ENCODE results near the gene APBB2.

Gene APBB2

GRCh38 chr4:41215969-41216293, 1.6 kb upstream of the APBB2 start:
- no peak for DNase-seq (ENCODE audit: low read depth, low spot score)

GRCh38 chr4:41215155-41215554, 813 bp upstream of the APBB2 start:
- no peak for DNase-seq (ENCODE audit: low read depth, low spot score)

- no peak for DNase-seq (ENCODE audit: low read depth, low spot score)
These were observed 444 bp upstream of the APBB2 start for GRCh38 chr4:41214825-41215146.

- DNase-seq (ENCODE audit: low read depth, low spot score) = no peak
These were observed 662 bp downstream of the APBB2 start for GRCh38 chr4:41213625-41214135.

- peak; percentile 77 for DNase-seq (ENCODE audit: low read depth, low spot score)
These were observed 1.6 kb downstream of the APBB2 start for GRCh38 chr4:41212616-41213203.

GRCh38 chr4:41211951-41212615, 2.3 kb downstream of the APBB2 start:
- no peak for DNase-seq (ENCODE audit: low read depth, low spot score)

- DNase-seq (ENCODE audit: low read depth, low spot score) = no peak
These were observed 4.4 kb downstream of the APBB2 start for GRCh38 chr4:41209901-41210300.

- DNase-seq (ENCODE audit: low read depth, low spot score) = no peak
These were observed 5.2 kb downstream of the APBB2 start for GRCh38 chr4:41209187-41209586.

GRCh38 chr4:41207291-41207831, 7.0 kb downstream of the APBB2 start:
- no peak for DNase-seq (ENCODE audit: low read depth, low spot score)

- DNase-seq (ENCODE audit: low read depth, low spot score) = no peak
These were observed 8.4 kb downstream of the APBB2 start for GRCh38 chr4:41205854-41206460.

- DNase-seq (ENCODE audit: low read depth, low spot score) = no peak
These were observed 9.2 kb downstream of the APBB2 start for GRCh38 chr4:41205130-41205529.

- DNase-seq (ENCODE audit: low read depth, low spot score) = peak; percentile 82
These were observed 9.9 kb downstream of the APBB2 start for GRCh38 chr4:41204400-41204978.

- no peak for DNase-seq (ENCODE audit: low read depth, low spot score)
These were observed 10.5 kb downstream of the APBB2 start for GRCh38 chr4:41203841-41204240.

GRCh38 chr4:41202820-41203568, 11.3 kb downstream of the APBB2 start:
- no peak for DNase-seq (ENCODE audit: low read depth, low spot score)

GRCh38 chr4:41202356-41202755, 12.0 kb downstream of the APBB2 start:
- DNase-seq (ENCODE audit: low read depth, low spot score) = no peak

GRCh38 chr4:41200486-41201017, 13.8 kb downstream of the APBB2 start:
- DNase-seq (ENCODE audit: low read depth, low spot score) = no peak

GRCh38 chr4:41199788-41200187, 14.6 kb downstream of the APBB2 start:
- no peak for DNase-seq (ENCODE audit: low read depth, low spot score)

GRCh38 chr4:41197996-41198395, 16.3 kb downstream of the APBB2 start:
- no peak for DNase-seq (ENCODE audit: low read depth, low spot score)

- DNase-seq (ENCODE audit: low read depth, low spot score) = no peak
These were observed 16.8 kb downstream of the APBB2 start for GRCh38 chr4:41197495-41197894.

GRCh38 chr4:41196633-41197332, 17.6 kb downstream of the APBB2 start:
- peak; percentile 57 for DNase-seq (ENCODE audit: low read depth, low spot score)

GRCh38 chr4:41192136-41192535, 22.2 kb downstream of the APBB2 start:
- peak; percentile 51 for DNase-seq (ENCODE audit: low read depth, low spot score)
